HL-60/S4 treated with retinoic acid at 250 ng/mL for 4 days and 3 days (cell line): ENCODE data around the gene RNF225.
"Not testable (repeated sequence)": the region's sequence is repeated elsewhere in the genome, so short reads cannot be mapped to it uniquely, and the experiment has no call there.

Experiments used
- in situ Hi-C: fragments of 300-500 bp; cut with MboI; formaldehyde crosslinking; loops from 2 replicates; pipeline ENCODE4 v1.7.0; 2022; ENCODE audit warnings: low sequenced_read_pairs

Gene RNF225

DNA sequence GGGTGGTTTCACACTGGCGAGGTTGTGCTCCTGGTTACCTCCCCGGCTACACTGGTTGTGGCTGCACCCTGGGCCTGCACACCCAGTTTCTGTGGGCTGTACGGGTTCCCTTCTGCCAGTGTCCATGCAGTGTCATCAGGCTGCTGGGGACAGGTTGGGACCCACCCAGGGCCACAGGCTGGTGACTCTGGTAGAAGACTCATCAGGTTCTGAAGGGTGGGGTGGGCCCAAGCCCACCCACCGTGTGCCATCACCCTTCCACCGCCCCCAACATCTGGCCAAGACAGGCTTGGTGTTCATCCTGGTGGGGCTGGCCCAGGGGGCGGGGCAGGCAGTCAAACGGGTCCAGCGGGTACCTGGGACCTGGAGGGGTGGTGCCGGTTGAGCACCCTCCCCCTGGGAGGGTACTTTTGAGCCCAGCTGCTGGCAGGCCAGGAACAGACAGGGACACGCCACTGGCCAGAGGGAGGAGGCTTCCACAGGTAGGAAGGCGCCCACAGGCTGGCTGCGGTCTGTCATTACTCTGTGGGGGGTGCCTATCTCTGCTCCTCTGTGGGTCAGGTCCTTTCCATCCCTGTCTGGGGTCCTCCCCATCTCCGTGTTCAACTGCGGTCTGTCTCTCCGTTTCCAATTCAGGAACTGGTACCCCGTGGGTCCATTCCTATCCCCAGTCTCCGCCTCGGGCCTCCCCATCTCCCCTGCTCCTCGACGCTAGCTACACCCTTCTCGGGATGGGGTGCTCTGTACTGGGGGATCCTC lies at the start of gene RNF225:
Gene RNF225, plus strand, starts transcription at position 437 of the 759 bp plus-strand sequence. CDS start 434 bp downstream, outside the sequence.
- in situ Hi-C loops = no loop called here

DNA sequence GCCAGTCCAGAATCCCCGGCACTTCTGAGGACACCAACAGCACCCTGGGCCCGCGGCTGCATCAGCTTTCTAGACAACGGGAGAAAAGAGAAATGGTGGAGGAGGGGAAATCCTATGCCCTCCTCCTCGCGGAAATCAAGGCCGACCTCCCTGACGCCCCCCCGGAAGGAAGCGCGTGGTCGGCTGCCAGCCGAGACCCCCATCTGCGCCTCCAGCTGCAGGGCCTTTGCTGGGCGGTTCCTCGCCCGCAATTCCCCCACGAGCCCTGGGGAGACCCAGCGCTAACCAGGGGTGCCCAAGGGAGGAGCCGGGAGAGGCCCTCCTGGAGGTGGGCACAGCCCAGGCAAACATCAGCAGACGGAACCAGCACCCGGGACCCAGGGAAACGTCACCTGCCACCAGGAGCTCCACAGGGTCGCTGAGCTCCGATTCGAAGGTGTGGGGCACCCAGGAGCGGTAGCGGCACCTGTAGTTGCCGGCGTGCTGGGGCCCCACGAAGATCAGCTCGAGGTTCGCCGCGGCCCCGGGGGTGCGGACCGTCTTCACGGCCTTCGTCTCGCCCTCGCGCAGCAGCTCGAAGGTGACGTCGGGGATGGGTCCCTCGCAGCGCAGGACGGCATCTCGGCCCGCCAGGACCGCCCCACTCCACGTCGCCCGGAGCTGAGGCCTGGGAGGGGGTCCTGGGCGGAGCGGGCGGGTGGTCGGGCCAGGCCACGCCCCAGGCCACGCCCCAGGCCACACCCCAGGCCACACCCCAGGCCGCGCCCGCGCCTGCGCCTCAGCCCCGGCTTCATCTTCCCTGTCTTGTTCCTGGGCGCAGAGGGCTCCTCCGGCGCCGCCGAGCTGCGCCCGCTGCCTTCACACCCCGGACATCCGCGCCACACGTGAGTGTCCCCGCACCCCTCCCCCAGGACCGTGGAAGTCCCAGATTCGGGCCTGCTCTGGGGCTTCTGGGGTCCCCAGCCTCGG lies 48.2 kb upstream of the RNF225 start:
- in situ Hi-C loops = no loop called here

DNA sequence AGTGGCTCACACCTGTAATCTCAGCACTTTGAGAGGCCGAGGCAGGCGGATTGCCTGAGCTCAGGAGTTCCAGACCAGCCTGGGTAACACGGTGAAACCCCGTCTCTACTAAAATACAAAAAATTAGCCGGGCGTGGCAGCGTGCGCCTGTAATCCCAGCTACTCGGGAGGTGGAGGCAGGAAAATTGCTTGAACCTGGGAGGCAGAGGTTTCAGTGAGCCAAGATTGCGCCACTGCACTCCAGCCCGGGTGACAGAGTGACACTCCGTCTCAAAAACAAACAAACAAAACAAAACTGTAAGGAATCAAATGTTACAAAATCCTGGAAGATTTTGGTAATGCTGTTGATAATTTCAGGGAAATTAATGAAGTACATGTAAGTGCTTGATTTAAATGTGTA lies 47.4 kb upstream of the RNF225 start:
- in situ Hi-C loops = not testable (repeated sequence)

DNA sequence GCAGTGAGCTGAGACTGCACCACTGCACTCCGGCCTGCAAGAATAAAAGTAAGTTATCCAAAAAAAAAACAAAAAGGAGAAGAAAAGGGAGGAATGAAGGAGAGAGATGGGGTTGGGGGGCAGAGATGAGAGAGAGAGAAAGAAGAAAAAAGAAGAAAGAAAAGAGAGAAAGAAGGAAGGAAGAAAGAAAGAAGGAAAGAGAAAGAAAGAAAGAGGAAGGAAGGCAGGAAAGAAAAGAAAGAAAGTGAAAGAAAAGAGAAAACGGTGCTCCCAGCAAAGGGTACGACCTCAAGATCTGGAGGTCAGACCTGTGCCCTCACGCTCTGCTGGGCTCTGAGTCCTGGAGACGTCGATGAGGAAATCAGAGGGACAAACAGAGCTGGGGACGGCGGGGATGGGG lies 45.9 kb upstream of the RNF225 start:
- in situ Hi-C loops = no loop called here

GRCh38 chr19:58350001-58350861 lies 45.2 kb upstream of the RNF225 start:
- in situ Hi-C loops = no loop called here

DNA sequence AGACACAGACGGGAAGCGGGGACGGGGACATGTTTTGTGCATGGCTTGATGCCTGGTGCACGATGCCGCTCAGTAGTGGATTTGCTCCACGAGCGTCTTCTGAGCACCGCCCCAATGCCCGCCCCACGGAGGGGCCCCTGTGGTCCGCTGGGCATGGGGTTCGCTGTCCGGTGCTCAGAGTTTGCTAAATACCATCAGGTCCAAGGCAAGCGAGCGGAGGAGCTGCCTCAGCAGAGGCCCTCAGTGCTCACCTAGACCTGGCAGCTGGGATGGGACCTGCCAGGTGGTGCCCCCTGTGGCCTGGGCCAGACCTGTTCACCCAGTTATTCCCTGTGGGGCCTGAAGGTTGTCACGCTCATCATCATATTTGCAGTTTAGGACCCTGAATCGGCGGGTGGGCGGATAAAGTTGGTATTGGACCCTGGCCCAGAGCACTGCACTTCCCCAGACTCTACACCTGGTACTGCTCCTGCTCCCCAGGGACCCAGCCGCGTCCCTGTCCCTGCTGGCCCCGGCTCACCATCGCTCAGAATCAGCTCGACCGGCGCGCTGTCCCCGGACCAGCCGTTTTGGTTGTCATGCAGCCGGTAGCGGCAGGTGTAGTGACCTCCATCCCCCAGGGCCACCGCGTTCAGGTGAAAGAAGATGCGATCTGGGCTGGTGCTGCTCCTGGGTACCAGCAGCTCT lies 44.4 kb upstream of the RNF225 start:
- in situ Hi-C loops = no loop called here

DNA sequence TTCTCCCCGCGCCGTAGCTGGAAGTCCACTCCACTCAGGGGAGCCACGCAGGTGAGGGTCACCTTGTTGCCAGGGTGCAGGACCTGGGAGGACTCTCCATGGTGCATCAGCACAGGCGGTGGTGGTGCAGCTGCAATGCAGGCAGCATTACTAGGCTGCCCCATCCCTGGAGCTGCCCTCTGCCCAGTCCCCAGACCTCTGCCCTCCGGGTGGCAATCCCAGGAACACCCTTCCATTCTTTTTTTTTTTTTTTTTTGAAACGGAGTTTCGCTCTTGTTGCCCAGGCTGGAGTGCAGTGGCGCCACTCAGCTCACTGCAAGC lies 43.9 kb upstream of the RNF225 start:
- in situ Hi-C loops = no loop called here

DNA sequence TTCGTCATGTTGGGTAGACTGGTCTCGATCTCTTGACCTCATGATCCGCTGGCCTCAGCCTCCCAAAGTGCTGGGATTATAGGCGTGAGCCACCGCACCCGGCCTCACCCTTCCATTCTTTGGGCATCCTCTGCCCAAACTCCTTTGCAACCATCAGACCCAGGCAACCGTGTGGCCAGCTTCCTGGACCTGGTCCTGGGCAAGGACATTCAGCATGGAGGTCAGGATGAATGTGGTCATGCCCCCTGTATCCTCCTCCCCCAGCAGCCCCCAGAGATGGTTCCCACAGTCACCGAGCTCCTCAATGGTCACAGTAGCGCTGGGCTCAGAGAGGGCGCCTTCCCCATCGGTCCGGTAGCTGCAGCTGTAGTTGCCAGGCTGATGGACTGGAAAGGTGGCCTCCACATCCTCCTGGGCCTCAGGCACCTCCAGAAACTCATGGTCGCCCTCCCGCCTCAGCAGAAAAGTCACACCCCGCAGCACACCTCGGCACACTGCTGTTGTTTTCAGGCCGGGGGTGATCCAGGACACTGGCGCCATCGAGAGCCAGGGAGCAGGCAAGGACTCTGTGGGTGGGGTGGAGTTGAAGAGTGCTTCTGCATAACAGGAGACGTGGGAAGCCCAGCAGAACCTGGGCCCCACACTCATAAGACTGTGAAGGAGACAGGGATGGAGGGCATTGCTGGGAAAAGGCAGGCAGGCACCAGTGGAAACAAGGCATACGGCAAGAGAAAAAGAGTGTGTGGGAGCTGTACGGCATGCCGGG lies 43.3 kb upstream of the RNF225 start:
- in situ Hi-C loops = no loop called here

GRCh38 chr19:58352760-58353671 lies 42.4 kb upstream of the RNF225 start, which contains the start of gene A1BG:
TSS of gene A1BG (minus strand) at chr19:58353492. CDS start at chr19:58353437, 55 bp downstream.
- in situ Hi-C loops = no loop called here

DNA sequence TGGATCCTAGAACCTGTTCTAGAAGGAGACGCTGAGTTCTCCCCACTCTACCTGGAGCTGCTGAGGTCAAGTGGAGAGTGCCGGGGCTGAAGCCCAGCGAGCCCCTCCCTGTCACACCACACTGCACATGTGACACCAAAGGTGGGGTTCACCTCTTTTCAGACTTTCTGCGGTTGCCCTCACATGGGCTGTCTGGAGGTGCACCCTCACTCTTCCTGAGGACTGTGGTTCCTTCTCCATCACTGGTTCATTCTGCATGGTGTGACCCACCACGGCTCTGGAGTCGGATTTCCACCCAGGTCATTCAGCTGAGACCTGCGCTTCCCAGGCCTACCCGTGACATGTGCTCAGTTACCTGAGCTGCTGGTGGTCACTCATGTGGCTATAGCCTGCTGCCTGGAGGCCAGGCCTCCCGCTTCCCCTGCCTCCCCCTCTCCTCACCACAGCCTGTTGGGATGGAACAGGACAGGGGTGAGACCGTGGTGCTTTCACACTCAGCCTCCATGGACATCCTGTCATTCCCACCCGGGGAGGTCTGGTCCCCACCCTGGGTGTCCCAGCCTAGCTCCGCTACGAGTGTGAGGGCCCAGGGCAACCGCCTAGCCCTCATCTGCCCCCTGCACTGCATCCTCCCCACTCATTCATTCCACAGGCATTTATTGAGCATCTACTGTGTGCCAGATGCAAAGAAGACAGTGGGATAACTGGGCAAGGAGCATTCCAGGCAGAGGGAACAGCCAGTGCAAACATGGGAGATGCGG lies 41.6 kb upstream of the RNF225 start:
- in situ Hi-C loops = no loop called here

GRCh38 chr19:58354478-58355030 lies 40.9 kb upstream of the RNF225 start:
- in situ Hi-C loops = no loop called here

GRCh38 chr19:58355215-58355796 lies 40.1 kb upstream of the RNF225 start:
- in situ Hi-C loops = no loop called here

- in situ Hi-C loops = no loop called here
Measured at GRCh38 chr19:58355908-58356765, 39.3 kb upstream of the RNF225 start.

- in situ Hi-C loops = no loop called here
Measured at GRCh38 chr19:58356766-58357480, 38.5 kb upstream of the RNF225 start.

DNA sequence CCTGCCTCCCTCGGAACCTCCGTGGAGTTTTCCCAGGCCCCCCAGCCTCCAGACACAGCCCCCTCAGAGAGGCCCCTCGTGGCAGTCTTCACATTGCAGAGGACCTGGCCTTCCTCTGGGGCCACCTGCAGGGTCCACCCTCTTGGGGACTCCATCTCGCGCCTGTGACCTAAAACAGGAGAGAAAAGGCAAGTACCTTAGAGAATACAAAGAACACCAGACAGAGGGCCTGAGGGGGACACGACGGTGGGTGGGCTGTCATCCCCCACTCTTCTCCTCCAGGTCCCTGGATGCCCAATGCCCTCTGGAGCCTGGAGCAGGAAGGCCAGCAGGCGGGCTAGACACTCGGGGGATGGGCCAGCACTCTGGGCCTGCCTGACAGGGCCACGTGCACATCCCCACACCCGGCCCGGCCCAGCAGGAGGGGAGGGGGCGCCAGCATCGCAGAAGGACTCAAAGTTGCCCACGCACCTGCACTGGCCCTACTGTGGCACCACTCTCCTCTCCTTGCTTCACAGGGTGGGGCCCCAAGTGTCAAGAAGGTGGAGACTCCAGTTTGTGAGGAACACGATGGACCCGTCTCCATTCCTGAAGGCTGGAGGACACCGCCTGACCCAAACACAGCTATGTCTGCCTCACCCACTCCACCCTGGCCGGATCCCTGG lies 37.8 kb upstream of the RNF225 start:
- in situ Hi-C loops = no loop called here
